Measurements from ENCODE around the gene MICALL1.

DNA sequence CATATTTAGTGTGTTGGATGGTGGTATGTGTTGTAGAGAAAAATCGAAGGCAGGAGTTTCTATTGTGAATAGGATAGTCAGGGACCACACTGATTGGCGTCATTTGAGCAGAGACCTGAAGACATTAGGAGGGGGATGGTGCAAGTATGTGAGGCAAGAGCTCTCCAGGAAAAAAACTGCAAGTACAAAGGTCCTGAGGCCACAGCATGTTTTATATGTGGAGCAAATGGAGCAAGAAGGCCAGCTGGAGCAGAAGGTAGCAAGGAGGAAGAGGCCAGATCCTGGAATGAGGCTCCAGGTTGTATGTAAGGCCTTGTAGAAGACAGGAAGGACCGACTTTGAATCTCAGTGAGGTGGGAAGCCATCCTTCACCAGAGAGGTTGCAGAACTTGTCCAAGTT lies 14.2 kb upstream of the MICALL1 start:
- TF ChIP-seq CTCF (conservative IDR thresholded peaks at IDR 0.05; ENCODE audit: low read length) = no peak
- no peak for TF ChIP-seq EZH2phosphoT487 (IDR thresholded peaks at IDR 0.05; ENCODE audit: borderline replicate concordance, low read depth, low read length)

All from OCI-LY7 (cell line).